Fibroblast of lung (primary cell): ENCODE data around the gene RACGAP1.

ENCODE experiments used
- CTCF ChIP-seq, 2 donors: IDR thresholded peaks in 1 of 2; conservative IDR thresholded peaks in 1 of 2; 1 replicate in 1 of 2; 2 replicates in 1 of 2; pipeline ENCODE4 v1.5.1; 2011 to 2012; ENCODE audit warnings: low read length in 2 of 2, control low read depth in 1 of 2, inconsistent platforms in 1 of 2, low read depth in 1 of 2, mild to moderate bottlenecking in 1 of 2
- EZH2 ChIP-seq: IDR thresholded peaks from 2 replicates; pipeline ENCODE4 v1.5.1; 2012; ENCODE audit warnings: low read length, control low read depth, mild to moderate bottlenecking; ENCODE audit errors: missing control alignments

GRCh38 chr12:49969651-49970429, 55.5 kb downstream of the RACGAP1 start:
- TF ChIP-seq CTCF (conservative IDR thresholded peaks at IDR 0.05 in 1 of 2, IDR thresholded peaks at IDR 0.05 in 1 of 2; ENCODE audit: low read depth in 1 of 2, low read length in 2 of 2) (no peak), EZH2 (no peak)
